Panc1 (cell line): Measurements from ENCODE around the gene AKR1B1. TPM values are rescaled to one million over a fixed set of nuclear protein-coding genes. Genes with fewer than 3 reads are reported as not detected.

Experiments
- ATAC-seq: fragments of 200-7000 bp; cut with Tn5 transposase; 2 replicates; pipeline ENCODE4 v1.9.1; 2020; ENCODE audit warnings: mild to moderate bottlenecking, moderate library complexity
- BruUV-seq: library from RNA; stranded (reverse); fragments of 400-500 nt; replicated peaks from 2 replicates; lab custom pipeline; 2021; lab: Mats Ljungman, UMichigan
- CTCF ChIA-PET: fragments of 300-600 bp; sonication (Branson Sonifier 250); formaldehyde crosslinking; loops from one replicate; lab custom pipeline; 2022; ENCODE audit warnings: antibody characterized with exemption; lab: Charles Lee
- POLR2A ChIA-PET: fragments of 300-600 bp; sonication (Branson Sonifier 250); formaldehyde crosslinking; loops from one replicate; lab custom pipeline; 2022; ENCODE audit warnings: antibody characterized with exemption; lab: Charles Lee
- DNase-seq: peaks from one replicate; pipeline ENCODE4 v3.0.0-alpha.2; 2010; ENCODE audit warnings: low read depth, low spot score
- H3K27ac ChIP-seq: 2 replicates; pipeline ENCODE4 v1.5.1; 2011; ENCODE audit warnings: mild to moderate bottlenecking, low read length, inconsistent platforms
- H3K27me3 ChIP-seq: fragments of 200-500 bp; sonication (Bioruptor generic); 2 replicates; pipeline ENCODE4 v1.6.0; 2014; ENCODE audit warnings: low read length, inconsistent platforms; ENCODE audit not compliant: control insufficient read depth, insufficient read depth
- H3K36me3 ChIP-seq: fragments of 200-500 bp; sonication (Bioruptor generic); 2 replicates; pipeline ENCODE4 v1.5.1; 2014; ENCODE audit warnings: inconsistent platforms, mild to moderate bottlenecking, low read length, moderate library complexity; ENCODE audit not compliant: control insufficient read depth, insufficient read depth
- H3K4me1 ChIP-seq: 2 replicates; pipeline ENCODE4 v1.5.1; 2011; ENCODE audit warnings: inconsistent platforms, mild to moderate bottlenecking, low read length, moderate library complexity; ENCODE audit not compliant: control insufficient read depth, insufficient read depth
- H3K4me3 ChIP-seq, 2 experiments: 2 replicates each; pipeline ENCODE4 v1.5.1; 2011 to 2012; ENCODE audit warnings: low read depth in 2 of 2, low read length in 2 of 2, mild to moderate bottlenecking in 2 of 2, inconsistent platforms in 1 of 2, moderate library complexity in 1 of 2
- H3K9me3 ChIP-seq: fragments of 200-500 bp; sonication (Bioruptor generic); 2 replicates; pipeline ENCODE4 v1.5.1; 2014; ENCODE audit warnings: low read depth, mild to moderate bottlenecking, inconsistent platforms, low read length, moderate library complexity; ENCODE audit not compliant: control insufficient read depth, insufficient read depth
- CTCF ChIP-seq: fragments of 450-650 bp; IDR thresholded peaks from 2 replicates; pipeline ENCODE4 v1.5.1; 2017; ENCODE audit warnings: mild to moderate bottlenecking
- POLR2AphosphoS5 ChIP-seq: IDR thresholded peaks from 2 replicates; pipeline ENCODE4 v1.6.1; 2012; ENCODE audit warnings: mild to moderate bottlenecking, low read depth, low read length, moderate library complexity
- REST ChIP-seq, 2 experiments: IDR thresholded peaks; 2 replicates each; pipeline ENCODE4 v1.6.1; 2011 to 2012; ENCODE audit warnings: low read depth in 2 of 2, control low read depth in 1 of 2, low read length in 1 of 2, mild to moderate bottlenecking in 1 of 2, moderate library complexity in 1 of 2; ENCODE audit not compliant: insufficient read depth in 1 of 2
- SIN3A ChIP-seq: IDR thresholded peaks from 2 replicates; pipeline ENCODE4 v1.6.1; 2012; ENCODE audit warnings: low read depth, mild to moderate bottlenecking, low read length, moderate library complexity, borderline replicate concordance; ENCODE audit not compliant: insufficient read depth
- TCF7L2 ChIP-seq: IDR thresholded peaks from 2 replicates; pipeline ENCODE4 v1.6.1; 2011; ENCODE audit warnings: mild to moderate bottlenecking, low read depth, low read length, inconsistent platforms
- in situ Hi-C: cut with HindIII; loops from 2 replicates; pipeline ENCODE4 v1.10.0; 2016; ENCODE audit warnings: low sequenced_read_pairs, low pct_unique_long_range_greater_than_20kb
- intact Hi-C: fragments of 100-400 bp; cut with micrococcal nuclease; formaldehyde crosslinking; loops from one replicate; pipeline ENCODE4 v1.10.0; 2022; ENCODE audit not compliant: unreplicated experiment
- total RNA-seq: library from RNA; stranded (reverse); gene quantifications from one replicate; pipeline ENCODE4 v1.2.1, GENCODE V29; 2021; ENCODE audit not compliant: unreplicated experiment

Gene AKR1B1
- total RNA-seq, 1 experiment from 2014 or later: 83.2 TPM

GRCh38 chr7:134504660-134505164, 45.8 kb upstream of the AKR1B1 start:
- TF ChIP-seq POLR2AphosphoS5 (no peak), REST (IDR thresholded peaks at IDR 0.05; ENCODE audit: insufficient read depth in 1 of 2, low read depth in 2 of 2, low read length in 1 of 2) (no peak), TCF7L2 (no peak), SIN3A (no peak), CTCF (no peak)
- H3K27me3 ChIP-seq: no peaks in the 10 kb centered on the region
- no TSS peak for BruUV-seq
- ChIA-PET CTCF (no interaction called here), POLR2A (no interaction called here)
- no peaks in the 10 kb centered on the region for H3K4me1 ChIP-seq
- in situ Hi-C loops (no loop called here), intact Hi-C loops (no loop called here)
- ATAC-seq: no peak
- H3K4me3 ChIP-seq: no peak overlapping the region
- H3K36me3 ChIP-seq: no peaks in the 10 kb centered on the region
- DNase-seq: no peak
- H3K9me3 ChIP-seq: no peaks in the 10 kb centered on the region
- H3K27ac ChIP-seq: no peak overlapping the region

- ChIA-PET CTCF (interaction anchor here (0.6 kb wide), 1 partner anchor 12 kb away, joined by 3 read pairs; no protein-coding TSS in a partner anchor), POLR2A (no interaction called here)
- H3K36me3 ChIP-seq: no peaks in the 10 kb centered on the region
- TF ChIP-seq REST (IDR thresholded peaks at IDR 0.05; ENCODE audit: insufficient read depth in 1 of 2, low read depth in 2 of 2, low read length in 1 of 2) (no peak), SIN3A (no peak)
- no peaks in the 10 kb centered on the region for H3K4me1 ChIP-seq
- H3K27ac ChIP-seq: no peak overlapping the region
- intact Hi-C loops: no loop called here
- no TSS peak for BruUV-seq
- H3K27me3 ChIP-seq: no peaks in the 10 kb centered on the region
- ATAC-seq (no peak), DNase-seq (no peak)
- H3K9me3 ChIP-seq: no peaks in the 10 kb centered on the region
- H3K4me3 ChIP-seq: no peak overlapping the region
- in situ Hi-C loops: no loop called here
Measured at GRCh38 chr7:134502463-134503371, 43.8 kb upstream of the AKR1B1 start.
